Tracheal epithelial cell (primary cell): Measurements from ENCODE around the gene ADAMTS19. TPM values are rescaled to one million over a fixed set of nuclear protein-coding genes. Genes with fewer than 3 reads are reported as not detected.

Source experiments
- total RNA-seq: library from RNA; depleted of rRNA; stranded (reverse); fragments of >200 nt; gene quantifications from 2 replicates; pipeline ENCODE4 v1.2.1, GENCODE V29; 2014

The ADAMTS19 gene, protein sequence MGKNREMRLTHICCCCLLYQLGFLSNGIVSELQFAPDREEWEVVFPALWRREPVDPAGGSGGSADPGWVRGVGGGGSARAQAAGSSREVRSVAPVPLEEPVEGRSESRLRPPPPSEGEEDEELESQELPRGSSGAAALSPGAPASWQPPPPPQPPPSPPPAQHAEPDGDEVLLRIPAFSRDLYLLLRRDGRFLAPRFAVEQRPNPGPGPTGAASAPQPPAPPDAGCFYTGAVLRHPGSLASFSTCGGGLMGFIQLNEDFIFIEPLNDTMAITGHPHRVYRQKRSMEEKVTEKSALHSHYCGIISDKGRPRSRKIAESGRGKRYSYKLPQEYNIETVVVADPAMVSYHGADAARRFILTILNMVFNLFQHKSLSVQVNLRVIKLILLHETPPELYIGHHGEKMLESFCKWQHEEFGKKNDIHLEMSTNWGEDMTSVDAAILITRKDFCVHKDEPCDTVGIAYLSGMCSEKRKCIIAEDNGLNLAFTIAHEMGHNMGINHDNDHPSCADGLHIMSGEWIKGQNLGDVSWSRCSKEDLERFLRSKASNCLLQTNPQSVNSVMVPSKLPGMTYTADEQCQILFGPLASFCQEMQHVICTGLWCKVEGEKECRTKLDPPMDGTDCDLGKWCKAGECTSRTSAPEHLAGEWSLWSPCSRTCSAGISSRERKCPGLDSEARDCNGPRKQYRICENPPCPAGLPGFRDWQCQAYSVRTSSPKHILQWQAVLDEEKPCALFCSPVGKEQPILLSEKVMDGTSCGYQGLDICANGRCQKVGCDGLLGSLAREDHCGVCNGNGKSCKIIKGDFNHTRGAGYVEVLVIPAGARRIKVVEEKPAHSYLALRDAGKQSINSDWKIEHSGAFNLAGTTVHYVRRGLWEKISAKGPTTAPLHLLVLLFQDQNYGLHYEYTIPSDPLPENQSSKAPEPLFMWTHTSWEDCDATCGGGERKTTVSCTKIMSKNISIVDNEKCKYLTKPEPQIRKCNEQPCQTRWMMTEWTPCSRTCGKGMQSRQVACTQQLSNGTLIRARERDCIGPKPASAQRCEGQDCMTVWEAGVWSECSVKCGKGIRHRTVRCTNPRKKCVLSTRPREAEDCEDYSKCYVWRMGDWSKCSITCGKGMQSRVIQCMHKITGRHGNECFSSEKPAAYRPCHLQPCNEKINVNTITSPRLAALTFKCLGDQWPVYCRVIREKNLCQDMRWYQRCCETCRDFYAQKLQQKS
- total RNA-seq, result not detected in 2 replicates

GRCh38 chr5:129459777-129460671 is at the start of gene ADAMTS19:
ADAMTS19 (plus strand) TSS chr5:129460298; CDS start chr5:129460392, 94 bp downstream.

DNA sequence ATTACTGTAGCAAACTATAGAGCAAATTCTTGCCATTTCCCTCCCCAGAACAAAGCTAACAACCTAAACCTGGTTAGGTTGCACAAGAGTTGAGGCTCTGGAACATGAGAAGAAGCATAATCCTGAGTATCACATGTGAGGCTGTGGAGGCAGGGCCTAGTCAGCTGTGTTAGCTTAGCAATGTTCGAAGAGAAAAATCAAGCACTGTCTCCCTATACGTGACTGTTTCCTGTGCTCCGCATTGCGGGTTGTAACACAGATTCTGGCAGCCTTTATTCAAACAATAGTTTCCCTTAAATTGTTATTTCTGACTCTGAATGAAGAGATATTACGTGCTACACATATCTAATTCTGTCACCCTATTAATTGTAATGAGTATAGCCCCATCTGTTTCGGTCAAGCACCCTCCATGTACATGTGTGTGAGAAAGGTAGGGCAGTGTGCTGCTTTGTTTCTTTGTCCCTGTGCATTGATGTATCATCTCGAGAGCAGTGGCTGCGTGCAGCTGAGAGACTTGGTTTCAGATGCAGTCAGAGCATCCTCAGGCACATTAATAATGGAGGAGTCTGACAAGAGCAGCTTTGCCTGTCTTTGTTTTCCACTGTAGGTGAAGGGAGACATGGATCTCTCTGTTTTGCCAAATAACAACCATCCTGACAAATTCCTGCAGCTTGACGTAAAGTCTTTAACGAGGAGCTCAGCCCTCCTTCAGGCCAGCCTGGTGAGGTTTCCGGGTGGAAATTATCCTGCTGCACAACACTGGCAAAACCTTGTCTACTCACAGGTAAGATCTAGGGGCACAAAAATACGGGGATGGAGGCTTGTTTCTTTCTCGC is 287.7 kb downstream of the ADAMTS19 start, which contains the start of gene MINAR2:
TSS of gene MINAR2 (plus strand) at position 523 of the 836 bp plus-strand sequence. CDS start at position 620, 97 bp downstream.

